ENCODE data around the gene NUTM2D. TPM values are rescaled to one million over a fixed set of nuclear protein-coding genes. Genes with fewer than 3 reads are reported as not detected.
"Not testable (repeated sequence)": the region's sequence is repeated elsewhere in the genome, so short reads cannot be mapped to it uniquely, and the experiment has no call there.

NUTM2D gene
- total RNA-seq, 1 experiment from 2014 or later: 4.4 TPM

DNA sequence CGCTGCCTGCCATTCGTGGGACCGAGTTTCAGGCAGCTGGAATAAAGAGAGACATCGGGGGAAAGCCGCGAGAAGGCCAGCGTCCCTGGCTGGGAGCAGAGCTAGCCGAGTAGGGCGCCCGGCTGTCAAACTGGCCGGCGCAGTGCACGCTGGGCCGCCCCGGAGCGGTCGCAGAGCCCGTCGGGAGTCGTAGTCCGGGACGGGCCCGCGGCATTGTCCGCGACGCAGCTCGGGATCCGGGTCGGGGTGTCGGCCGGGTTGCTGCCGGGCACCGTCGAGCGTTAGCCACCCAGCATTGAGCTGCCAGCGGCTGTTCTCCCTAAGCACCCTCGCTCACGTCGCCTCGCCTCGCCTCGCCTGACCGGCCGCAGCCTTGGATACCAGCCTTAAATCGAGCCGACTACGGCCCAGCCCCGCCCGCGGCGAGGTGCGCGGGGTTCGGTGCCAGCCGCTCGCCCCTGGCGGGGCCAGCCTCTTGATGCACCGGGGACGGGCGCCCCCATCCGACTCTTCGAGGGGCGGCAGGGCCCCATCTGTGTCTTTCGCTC, 14.8 kb upstream of the NUTM2D start:
- Mint-ChIP-seq H3K36me3 (ENCODE audit: insufficient read depth, unreplicated experiment) (peaks cover 20% of the 10 kb centered on the region), H3K27ac (ENCODE audit: unreplicated experiment) (peak overlapping the region; percentile 82)

DNA sequence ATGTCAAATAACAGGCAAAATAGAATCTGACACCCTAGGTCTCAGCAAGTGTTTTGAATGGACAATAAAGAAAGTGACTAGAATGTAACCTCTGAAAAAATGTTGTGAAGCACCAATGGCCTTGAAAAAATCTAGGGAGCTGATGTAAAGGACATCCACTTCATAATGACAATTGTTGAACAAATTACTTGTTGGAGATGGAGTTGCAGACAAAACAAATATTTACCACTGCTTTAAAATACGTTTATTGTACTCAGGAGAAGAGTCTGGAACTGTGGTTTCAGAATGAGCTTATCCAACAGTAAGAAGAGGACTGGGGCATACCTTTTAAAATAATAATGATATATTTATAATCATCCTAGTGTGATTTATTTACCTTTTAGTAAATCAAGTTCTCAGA, 11.8 kb upstream of the NUTM2D start:
- H3K27ac Mint-ChIP-seq (ENCODE audit: unreplicated experiment); H3K4me1 ChIP-seq; H3K36me3 ChIP-seq (ENCODE audit: control insufficient read depth, insufficient read depth, low read length); CTCF ChIA-PET; H3K9me3 Mint-ChIP-seq (ENCODE audit: unreplicated experiment); H3K9me3 ChIP-seq; DNase-seq; H3K4me3 Mint-ChIP-seq (ENCODE audit: unreplicated experiment); H3K4me3 ChIP-seq (ENCODE audit: low read depth, low read length); H3K27me3 ChIP-seq (replicated peaks; ENCODE audit: control insufficient read depth, insufficient read depth, low read length); POLR2A ChIA-PET; H3K36me3 Mint-ChIP-seq (ENCODE audit: insufficient read depth, unreplicated experiment); BruUV-seq (replicated peaks); H3K4me1 Mint-ChIP-seq (ENCODE audit: low read depth, unreplicated experiment); H3K27me3 Mint-ChIP-seq (ENCODE audit: insufficient read depth, unreplicated experiment); intact Hi-C loops (cut with micrococcal nuclease; ENCODE audit: unreplicated experiment): not testable (repeated sequence)

More for the DNA sequence above, 14.8 kb upstream of the NUTM2D start:
- H3K36me3 ChIP-seq (ENCODE audit: control insufficient read depth, insufficient read depth, low read length); POLR2A ChIA-PET; H3K4me1 ChIP-seq; H3K27me3 ChIP-seq (replicated peaks; ENCODE audit: control insufficient read depth, insufficient read depth, low read length); H3K9me3 Mint-ChIP-seq (ENCODE audit: unreplicated experiment); H3K27me3 Mint-ChIP-seq (ENCODE audit: insufficient read depth, unreplicated experiment); H3K9me3 ChIP-seq: not testable (repeated sequence)
- intact Hi-C loops (cut with micrococcal nuclease; ENCODE audit: unreplicated experiment): loop anchor here (5.0 kb wide), 1 partner anchor 160 kb away; the partner anchor contains the start of gene MINPP1
- CTCF ChIA-PET: interaction anchor here (0.7 to 1.0 kb wide), 2 partner anchors 162 to 251 kb away, joined by 4 to 12 read pairs; partner anchors contain the start of gene MINPP1
- Mint-ChIP-seq H3K4me3 (ENCODE audit: unreplicated experiment) (peak overlapping the region; percentile 84), H3K4me1 (ENCODE audit: low read depth, unreplicated experiment) (peaks cover 19% of the 10 kb centered on the region)
- peak; percentile 80 to 89 for DNase-seq
- TF ChIP-seq, protein P1, sequence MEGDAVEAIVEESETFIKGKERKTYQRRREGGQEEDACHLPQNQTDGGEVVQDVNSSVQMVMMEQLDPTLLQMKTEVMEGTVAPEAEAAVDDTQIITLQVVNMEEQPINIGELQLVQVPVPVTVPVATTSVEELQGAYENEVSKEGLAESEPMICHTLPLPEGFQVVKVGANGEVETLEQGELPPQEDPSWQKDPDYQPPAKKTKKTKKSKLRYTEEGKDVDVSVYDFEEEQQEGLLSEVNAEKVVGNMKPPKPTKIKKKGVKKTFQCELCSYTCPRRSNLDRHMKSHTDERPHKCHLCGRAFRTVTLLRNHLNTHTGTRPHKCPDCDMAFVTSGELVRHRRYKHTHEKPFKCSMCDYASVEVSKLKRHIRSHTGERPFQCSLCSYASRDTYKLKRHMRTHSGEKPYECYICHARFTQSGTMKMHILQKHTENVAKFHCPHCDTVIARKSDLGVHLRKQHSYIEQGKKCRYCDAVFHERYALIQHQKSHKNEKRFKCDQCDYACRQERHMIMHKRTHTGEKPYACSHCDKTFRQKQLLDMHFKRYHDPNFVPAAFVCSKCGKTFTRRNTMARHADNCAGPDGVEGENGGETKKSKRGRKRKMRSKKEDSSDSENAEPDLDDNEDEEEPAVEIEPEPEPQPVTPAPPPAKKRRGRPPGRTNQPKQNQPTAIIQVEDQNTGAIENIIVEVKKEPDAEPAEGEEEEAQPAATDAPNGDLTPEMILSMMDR (IDR thresholded peaks at IDR 0.05; ENCODE audit: insufficient read depth in 1 of 2, low read depth in 1 of 2, low read length in 1 of 2, severe bottlenecking in 1 of 2, unreplicated experiment in 1 of 2): peak; percentile 55 to 57
- TSS peak; percentile 48 for BruUV-seq (replicated peaks)
- H3K4me3 ChIP-seq (ENCODE audit: low read depth, low read length): peak overlapping the region; percentile 54

DNA sequence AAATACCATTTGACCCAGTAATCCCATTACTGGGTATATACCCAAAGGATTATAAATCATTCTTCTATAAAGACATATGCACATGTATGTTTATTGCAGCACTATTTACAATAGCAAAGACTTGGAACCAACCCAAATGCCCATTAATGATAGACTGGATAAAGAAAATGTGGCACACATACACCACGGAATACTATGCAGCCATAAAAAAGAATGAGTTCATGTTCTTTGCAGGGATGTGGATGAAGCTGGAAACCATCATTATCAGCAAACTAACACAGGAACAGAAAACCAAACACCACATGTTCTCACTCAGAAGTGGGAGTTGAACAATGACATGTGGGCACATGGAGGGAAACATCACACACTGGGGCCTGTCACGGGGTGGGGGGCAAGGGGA, 7.4 kb upstream of the NUTM2D start:
- BruUV-seq (replicated peaks); H3K27ac Mint-ChIP-seq (ENCODE audit: unreplicated experiment); H3K27me3 ChIP-seq (replicated peaks; ENCODE audit: control insufficient read depth, insufficient read depth, low read length); H3K27me3 Mint-ChIP-seq (ENCODE audit: insufficient read depth, unreplicated experiment); H3K9me3 Mint-ChIP-seq (ENCODE audit: unreplicated experiment); H3K4me1 Mint-ChIP-seq (ENCODE audit: low read depth, unreplicated experiment); H3K4me3 ChIP-seq (ENCODE audit: low read depth, low read length); CTCF ChIA-PET; H3K36me3 Mint-ChIP-seq (ENCODE audit: insufficient read depth, unreplicated experiment); H3K36me3 ChIP-seq (ENCODE audit: control insufficient read depth, insufficient read depth, low read length); H3K9me3 ChIP-seq; H3K4me1 ChIP-seq; intact Hi-C loops (cut with micrococcal nuclease; ENCODE audit: unreplicated experiment); DNase-seq; POLR2A ChIA-PET; H3K4me3 Mint-ChIP-seq (ENCODE audit: unreplicated experiment): not testable (repeated sequence)

DNA sequence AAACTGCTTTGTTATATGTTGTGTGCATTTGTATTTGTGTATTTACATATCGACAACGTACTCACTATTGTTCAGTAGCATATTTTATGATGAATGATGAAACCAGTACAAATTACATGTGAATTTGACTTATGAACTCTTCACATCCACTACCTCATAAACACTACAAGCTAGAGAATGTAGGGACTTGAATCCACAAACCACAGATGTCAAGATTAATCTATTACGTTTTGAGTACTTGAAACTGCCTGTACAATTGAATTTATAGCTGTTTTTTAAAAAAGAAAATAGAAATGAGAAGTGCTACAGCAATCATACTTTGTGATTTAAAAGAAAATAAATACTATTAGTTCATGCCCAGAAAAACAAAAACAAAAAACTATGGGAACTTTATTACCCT, 4.7 kb upstream of the NUTM2D start:
- CTCF ChIA-PET; H3K4me1 ChIP-seq; H3K27me3 ChIP-seq (replicated peaks; ENCODE audit: control insufficient read depth, insufficient read depth, low read length); BruUV-seq (replicated peaks); DNase-seq; H3K36me3 Mint-ChIP-seq (ENCODE audit: insufficient read depth, unreplicated experiment); POLR2A ChIA-PET; H3K27me3 Mint-ChIP-seq (ENCODE audit: insufficient read depth, unreplicated experiment); H3K4me3 ChIP-seq (ENCODE audit: low read depth, low read length); H3K9me3 Mint-ChIP-seq (ENCODE audit: unreplicated experiment); H3K4me3 Mint-ChIP-seq (ENCODE audit: unreplicated experiment); H3K4me1 Mint-ChIP-seq (ENCODE audit: low read depth, unreplicated experiment); intact Hi-C loops (cut with micrococcal nuclease; ENCODE audit: unreplicated experiment); H3K9me3 ChIP-seq; H3K27ac Mint-ChIP-seq (ENCODE audit: unreplicated experiment); H3K36me3 ChIP-seq (ENCODE audit: control insufficient read depth, insufficient read depth, low read length): not testable (repeated sequence)

DNA sequence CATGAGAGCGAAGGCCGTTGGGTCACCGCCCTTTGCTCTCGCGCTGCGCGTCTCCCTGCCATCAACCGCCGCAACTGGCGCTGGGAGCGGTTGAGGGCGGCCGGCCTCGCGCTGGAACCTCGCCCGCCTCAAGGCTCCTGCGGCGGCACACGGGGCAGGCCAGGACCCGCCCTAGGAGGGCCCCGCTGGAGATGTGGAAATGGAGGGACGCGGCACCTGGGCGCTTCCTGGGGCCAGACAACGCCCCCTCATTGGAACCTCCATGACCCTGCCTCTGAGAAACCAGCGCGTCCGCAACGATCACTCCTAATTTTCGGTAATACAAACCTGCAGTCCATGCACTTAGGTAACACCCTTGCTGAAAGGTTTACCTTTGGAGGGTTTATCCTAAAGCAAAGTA, 2.4 kb upstream of the NUTM2D start:
- H3K27me3 Mint-ChIP-seq (ENCODE audit: insufficient read depth, unreplicated experiment); H3K4me1 Mint-ChIP-seq (ENCODE audit: low read depth, unreplicated experiment); BruUV-seq (replicated peaks); POLR2A ChIA-PET; H3K4me1 ChIP-seq; H3K36me3 ChIP-seq (ENCODE audit: control insufficient read depth, insufficient read depth, low read length); H3K4me3 ChIP-seq (ENCODE audit: low read depth, low read length); DNase-seq; H3K27ac Mint-ChIP-seq (ENCODE audit: unreplicated experiment); H3K27me3 ChIP-seq (replicated peaks; ENCODE audit: control insufficient read depth, insufficient read depth, low read length); H3K9me3 Mint-ChIP-seq (ENCODE audit: unreplicated experiment); H3K4me3 Mint-ChIP-seq (ENCODE audit: unreplicated experiment); intact Hi-C loops (cut with micrococcal nuclease; ENCODE audit: unreplicated experiment); CTCF ChIA-PET; H3K9me3 ChIP-seq; H3K36me3 Mint-ChIP-seq (ENCODE audit: insufficient read depth, unreplicated experiment): not testable (repeated sequence)

DNA sequence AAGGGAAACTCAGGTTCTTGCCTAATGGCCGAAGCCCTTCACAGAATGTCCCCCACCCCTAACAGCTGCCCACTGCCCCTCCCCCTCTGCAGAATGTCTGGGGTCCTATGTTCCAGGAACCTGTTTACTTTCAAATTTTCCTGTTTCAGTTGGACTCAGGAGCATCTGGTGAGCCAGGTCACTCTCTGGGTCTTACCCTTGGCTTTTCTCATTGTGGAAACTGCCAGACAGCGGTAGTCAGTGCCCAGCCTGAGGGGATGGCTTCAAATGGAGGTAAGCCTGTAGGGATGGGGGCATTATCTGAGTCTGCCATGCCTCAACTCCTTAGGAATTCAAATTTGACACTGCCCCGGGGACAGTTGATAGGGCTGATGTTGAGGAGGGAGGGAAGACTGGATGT, 615 bp downstream of the NUTM2D start:
- H3K9me3 ChIP-seq; POLR2A ChIA-PET; H3K4me3 Mint-ChIP-seq (ENCODE audit: unreplicated experiment); H3K36me3 Mint-ChIP-seq (ENCODE audit: insufficient read depth, unreplicated experiment); H3K9me3 Mint-ChIP-seq (ENCODE audit: unreplicated experiment); H3K27ac Mint-ChIP-seq (ENCODE audit: unreplicated experiment); BruUV-seq (replicated peaks); H3K36me3 ChIP-seq (ENCODE audit: control insufficient read depth, insufficient read depth, low read length); H3K4me1 Mint-ChIP-seq (ENCODE audit: low read depth, unreplicated experiment); H3K4me3 ChIP-seq (ENCODE audit: low read depth, low read length); CTCF ChIA-PET; DNase-seq; H3K27me3 ChIP-seq (replicated peaks; ENCODE audit: control insufficient read depth, insufficient read depth, low read length); intact Hi-C loops (cut with micrococcal nuclease; ENCODE audit: unreplicated experiment); H3K27me3 Mint-ChIP-seq (ENCODE audit: insufficient read depth, unreplicated experiment); H3K4me1 ChIP-seq: not testable (repeated sequence)
